Stomach (tissue), 4 donors: ENCODE measurements around the gene RNU1-3.
"Not testable (repeated sequence)": the region's sequence is repeated elsewhere in the genome, so short reads cannot be mapped to it uniquely, and the experiment has no call there.

Source experiments
- CTCF ChIP-seq, 7 experiments: fragments of 450-650 bp in 4 of 7; fragments of 200-600 bp in 3 of 7; sonication (generic) in 3 of 7; IDR thresholded peaks; one replicate each; pipeline ENCODE4 v1.5.1; 2016 to 2019; ENCODE audit warnings: antibody characterized with exemption in 7 of 7, control low read depth in 2 of 7, mild to moderate bottlenecking in 1 of 7
- POLR2A ChIP-seq, 4 donors: fragments of 450-650 bp; IDR thresholded peaks; one replicate each; pipeline ENCODE4 v1.6.1; 2016; ENCODE audit warnings: antibody characterized with exemption in 4 of 4, control low read depth in 2 of 4, mild to moderate bottlenecking in 1 of 4, moderate library complexity in 1 of 4

- TF ChIP-seq CTCF, POLR2A (IDR thresholded peaks at IDR 0.05): not testable (repeated sequence)
These were observed 36.7 kb downstream of the RNU1-3 start for GRCh38 chr1:16629916-16630530.
